Thyroid gland (tissue), 4 donors: ENCODE results near the gene EVA1C.

Source experiments
- POLR2A ChIP-seq, 2 donors: fragments of 450-650 bp; IDR thresholded peaks; one replicate each; pipeline ENCODE4 v1.6.1; 2017; ENCODE audit warnings: antibody characterized with exemption in 2 of 2, mild to moderate bottlenecking in 2 of 2, moderate library complexity in 1 of 2
- TF ChIP-seq, protein P1 (sequence below), 6 experiments: fragments of 200-600 bp in 3 of 6; fragments of 450-650 bp in 3 of 6; sonication (generic) in 3 of 6; IDR thresholded peaks; one replicate each; pipeline ENCODE4 v1.5.1; 2016 to 2019; ENCODE audit warnings: antibody characterized with exemption in 6 of 6, mild to moderate bottlenecking in 2 of 6, inconsistent platforms in 1 of 6, moderate library complexity in 1 of 6

GRCh38 chr21:32403201-32403777, 9.2 kb upstream of the EVA1C start:
- TF ChIP-seq, protein P1, sequence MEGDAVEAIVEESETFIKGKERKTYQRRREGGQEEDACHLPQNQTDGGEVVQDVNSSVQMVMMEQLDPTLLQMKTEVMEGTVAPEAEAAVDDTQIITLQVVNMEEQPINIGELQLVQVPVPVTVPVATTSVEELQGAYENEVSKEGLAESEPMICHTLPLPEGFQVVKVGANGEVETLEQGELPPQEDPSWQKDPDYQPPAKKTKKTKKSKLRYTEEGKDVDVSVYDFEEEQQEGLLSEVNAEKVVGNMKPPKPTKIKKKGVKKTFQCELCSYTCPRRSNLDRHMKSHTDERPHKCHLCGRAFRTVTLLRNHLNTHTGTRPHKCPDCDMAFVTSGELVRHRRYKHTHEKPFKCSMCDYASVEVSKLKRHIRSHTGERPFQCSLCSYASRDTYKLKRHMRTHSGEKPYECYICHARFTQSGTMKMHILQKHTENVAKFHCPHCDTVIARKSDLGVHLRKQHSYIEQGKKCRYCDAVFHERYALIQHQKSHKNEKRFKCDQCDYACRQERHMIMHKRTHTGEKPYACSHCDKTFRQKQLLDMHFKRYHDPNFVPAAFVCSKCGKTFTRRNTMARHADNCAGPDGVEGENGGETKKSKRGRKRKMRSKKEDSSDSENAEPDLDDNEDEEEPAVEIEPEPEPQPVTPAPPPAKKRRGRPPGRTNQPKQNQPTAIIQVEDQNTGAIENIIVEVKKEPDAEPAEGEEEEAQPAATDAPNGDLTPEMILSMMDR (IDR thresholded peaks at IDR 0.05) = peak; percentile 31 to 81 (median 72)
- no peak for TF ChIP-seq POLR2A (IDR thresholded peaks at IDR 0.05)
